ENCODE results near the gene ZNF529.

DNA sequence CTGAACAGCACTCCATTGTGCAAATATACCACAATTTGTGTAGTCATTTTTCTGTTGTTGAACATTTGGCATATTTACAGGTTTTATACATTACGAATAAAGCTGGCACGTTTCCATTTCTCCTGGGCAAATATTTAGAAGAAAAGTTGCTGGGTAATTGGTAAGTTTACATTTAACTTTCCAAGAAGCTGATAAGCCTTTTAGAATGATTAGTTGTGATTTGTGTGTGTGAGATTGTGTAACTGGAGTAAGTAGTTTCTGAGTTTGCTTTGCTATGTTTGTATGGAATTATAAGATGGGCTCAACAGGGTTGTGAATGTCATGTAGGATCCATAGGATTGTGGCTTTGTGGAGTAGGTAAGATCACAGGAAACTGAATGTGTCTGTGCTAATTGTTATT is 1.6 kb upstream of the ZNF529 start:
- TF ChIP-seq, protein P1, sequence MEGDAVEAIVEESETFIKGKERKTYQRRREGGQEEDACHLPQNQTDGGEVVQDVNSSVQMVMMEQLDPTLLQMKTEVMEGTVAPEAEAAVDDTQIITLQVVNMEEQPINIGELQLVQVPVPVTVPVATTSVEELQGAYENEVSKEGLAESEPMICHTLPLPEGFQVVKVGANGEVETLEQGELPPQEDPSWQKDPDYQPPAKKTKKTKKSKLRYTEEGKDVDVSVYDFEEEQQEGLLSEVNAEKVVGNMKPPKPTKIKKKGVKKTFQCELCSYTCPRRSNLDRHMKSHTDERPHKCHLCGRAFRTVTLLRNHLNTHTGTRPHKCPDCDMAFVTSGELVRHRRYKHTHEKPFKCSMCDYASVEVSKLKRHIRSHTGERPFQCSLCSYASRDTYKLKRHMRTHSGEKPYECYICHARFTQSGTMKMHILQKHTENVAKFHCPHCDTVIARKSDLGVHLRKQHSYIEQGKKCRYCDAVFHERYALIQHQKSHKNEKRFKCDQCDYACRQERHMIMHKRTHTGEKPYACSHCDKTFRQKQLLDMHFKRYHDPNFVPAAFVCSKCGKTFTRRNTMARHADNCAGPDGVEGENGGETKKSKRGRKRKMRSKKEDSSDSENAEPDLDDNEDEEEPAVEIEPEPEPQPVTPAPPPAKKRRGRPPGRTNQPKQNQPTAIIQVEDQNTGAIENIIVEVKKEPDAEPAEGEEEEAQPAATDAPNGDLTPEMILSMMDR (IDR thresholded peaks at IDR 0.05) = no peak
- TF ChIP-seq POLR2A (IDR thresholded peaks at IDR 0.05) = no peak
